Measurements from ENCODE around the gene PAX9. TPM values are rescaled to one million over a fixed set of nuclear protein-coding genes. Genes with fewer than 3 reads are reported as not detected.

Gene PAX9
- total and polyA plus RNA-seq, 12 donors = under 0.01 to 0.04 TPM; not detected in 10

GRCh38 chr14:36700651-36701050, 39.0 kb downstream of the PAX9 start:
- no peak overlapping the region for H3K4me3 ChIP-seq
- no peaks in the 10 kb centered on the region for H3K4me1 ChIP-seq (replicated peaks in 1 of 2)
- 93 to 100% (median 95%) methylated on average over 1 of the region's 1 CpG for WGBS, 4 donors
- H3K9me3 ChIP-seq (replicated peaks in 1 of 3) = no peaks in the 10 kb centered on the region
- H3K27ac ChIP-seq = no peak overlapping the region
- no peaks in the 10 kb centered on the region for H3K36me3 ChIP-seq (replicated peaks in 1 of 2)
- no peak for TF ChIP-seq POLR2A (IDR thresholded peaks at IDR 0.05)
- no peak for TF ChIP-seq CTCF (IDR thresholded peaks at IDR 0.05)
- no peaks in the 10 kb centered on the region for H3K27me3 ChIP-seq
- intact Hi-C loops (cut with DNase I) = no loop called here
- no peak for DNase-seq

DNA sequence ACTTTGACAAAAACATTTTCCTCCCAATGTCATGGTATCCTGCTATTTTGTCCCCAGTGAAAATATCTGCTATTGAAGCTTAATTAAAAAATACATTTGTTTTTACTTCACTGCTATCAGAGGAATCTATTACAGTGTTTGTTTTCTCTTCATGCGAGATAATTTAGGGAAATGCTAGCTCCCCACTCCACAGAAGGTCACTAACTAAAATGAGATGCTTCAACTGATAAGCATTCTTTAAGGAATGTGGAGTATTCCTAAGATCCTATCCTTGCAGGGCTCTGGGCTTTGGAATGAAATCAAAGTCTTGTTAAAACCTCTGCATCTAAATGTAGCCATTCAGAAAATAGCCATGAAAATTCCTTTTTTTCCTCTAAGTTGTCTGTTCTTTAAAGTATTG, 39.5 kb downstream of the PAX9 start:
- WGBS, 4 donors = 15 to 24% (median 18%) methylated on average over 1 of the region's 1 CpG
- Histone ChIP-seq H3K36me3 (replicated peaks in 1 of 2) (no peaks in the 10 kb centered on the region), H3K4me1 (replicated peaks in 1 of 2) (no peaks in the 10 kb centered on the region), H3K9me3 (replicated peaks in 1 of 3) (no peaks in the 10 kb centered on the region), H3K4me3 (no peak overlapping the region), H3K27me3 (no peaks in the 10 kb centered on the region), H3K27ac (no peak overlapping the region)
- DNase-seq = no peak
- TF ChIP-seq CTCF (IDR thresholded peaks at IDR 0.05) (no peak), POLR2A (IDR thresholded peaks at IDR 0.05) (no peak)
- intact Hi-C loops (cut with DNase I) = no loop called here

- DNase-seq = no peak
- H3K4me1 ChIP-seq (replicated peaks in 1 of 2) = no peaks in the 10 kb centered on the region
- H3K9me3 ChIP-seq (replicated peaks in 1 of 3) = no peaks in the 10 kb centered on the region
- intact Hi-C loops (cut with DNase I) = no loop called here
- no peaks in the 10 kb centered on the region for H3K27me3 ChIP-seq
- H3K27ac ChIP-seq = no peak overlapping the region
- H3K4me3 ChIP-seq = no peak overlapping the region
- TF ChIP-seq POLR2A (IDR thresholded peaks at IDR 0.05) = no peak
- TF ChIP-seq CTCF (IDR thresholded peaks at IDR 0.05) = no peak
- 49 to 66% (median 61%) methylated on average over 2 of the region's 2 CpGs for WGBS, 4 donors
- H3K36me3 ChIP-seq (replicated peaks in 1 of 2) = no peaks in the 10 kb centered on the region
These were observed 40.8 kb downstream of the PAX9 start for GRCh38 chr14:36702474-36702873.

DNA sequence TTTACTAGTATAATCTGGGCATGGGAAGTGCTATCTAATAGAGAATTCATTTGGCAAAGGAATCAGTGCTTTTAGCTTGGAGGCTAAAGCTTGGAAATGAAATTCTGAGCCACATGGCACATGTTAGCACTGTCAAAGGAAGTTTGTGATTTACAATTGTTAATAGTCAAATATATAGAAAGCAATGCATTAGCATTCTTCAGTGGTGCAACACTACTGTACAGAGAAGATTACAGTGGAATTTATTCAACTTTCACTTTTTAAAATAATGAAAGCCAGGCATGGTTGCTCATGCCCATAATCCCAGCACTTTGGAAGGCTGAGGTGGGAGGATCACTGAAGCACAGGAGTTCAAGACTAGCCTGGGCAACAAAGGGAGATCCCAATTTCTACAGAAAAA, 45.9 kb downstream of the PAX9 start:
- no peaks in the 10 kb centered on the region for H3K27me3 ChIP-seq
- DNase-seq = no peak
- no peaks in the 10 kb centered on the region for H3K9me3 ChIP-seq (replicated peaks in 1 of 3)
- TF ChIP-seq CTCF (IDR thresholded peaks at IDR 0.05) (no peak), POLR2A (IDR thresholded peaks at IDR 0.05) (no peak)
- H3K36me3 ChIP-seq (replicated peaks in 1 of 2) = no peaks in the 10 kb centered on the region
- H3K4me1 ChIP-seq (replicated peaks in 1 of 2) = no peaks in the 10 kb centered on the region
- H3K27ac ChIP-seq = no peak overlapping the region
- intact Hi-C loops (cut with DNase I) = no loop called here
- H3K4me3 ChIP-seq = no peak overlapping the region
